NCI-H226 (cell line): ENCODE measurements around the gene SUGCT.

ENCODE experiments used
- DNase-seq: peaks from one replicate; pipeline ENCODE4 v3.0.0-alpha.2; 2015

The SUGCT gene

GRCh38 chr7:40542982-40543741 lies 408.4 kb downstream of the SUGCT start:
- DNase-seq: no peak

GRCh38 chr7:40544221-40544723 lies 409.5 kb downstream of the SUGCT start:
- no peak for DNase-seq

- DNase-seq: peak; percentile 22
Observed at GRCh38 chr7:40544871-40545303, 410.1 kb downstream of the SUGCT start.

GRCh38 chr7:40545739-40546138 lies 410.9 kb downstream of the SUGCT start:
- DNase-seq: no peak

GRCh38 chr7:40546616-40547501 lies 412.1 kb downstream of the SUGCT start:
- DNase-seq: no peak

GRCh38 chr7:40549372-40550039 lies 414.7 kb downstream of the SUGCT start:
- DNase-seq: no peak

GRCh38 chr7:40551685-40552576 lies 417.1 kb downstream of the SUGCT start:
- peak; percentile 91 for DNase-seq

- DNase-seq: no peak
Observed at GRCh38 chr7:40560672-40561071, 425.9 kb downstream of the SUGCT start.

- DNase-seq: no peak
Observed at GRCh38 chr7:40566879-40567278, 432.1 kb downstream of the SUGCT start.

GRCh38 chr7:40569326-40569725 lies 434.5 kb downstream of the SUGCT start:
- DNase-seq: no peak

GRCh38 chr7:40570223-40570622 lies 435.4 kb downstream of the SUGCT start:
- DNase-seq: no peak

- DNase-seq: peak; percentile 62
Observed at GRCh38 chr7:40571796-40572195, 437.0 kb downstream of the SUGCT start.

- DNase-seq: no peak
Observed at GRCh38 chr7:40572810-40573465, 438.1 kb downstream of the SUGCT start.

GRCh38 chr7:40579401-40579800 lies 444.6 kb downstream of the SUGCT start:
- no peak for DNase-seq

GRCh38 chr7:40580776-40581175 lies 446.0 kb downstream of the SUGCT start:
- no peak for DNase-seq

GRCh38 chr7:40582539-40582938 lies 447.7 kb downstream of the SUGCT start:
- DNase-seq: no peak

GRCh38 chr7:40583667-40584444 lies 449.1 kb downstream of the SUGCT start:
- DNase-seq: no peak

- DNase-seq: peak; percentile 27
Observed at GRCh38 chr7:40584667-40585433, 450.0 kb downstream of the SUGCT start.

- peak; percentile 74 for DNase-seq
Observed at GRCh38 chr7:40586197-40586596, 451.4 kb downstream of the SUGCT start.

- no peak for DNase-seq
Observed at GRCh38 chr7:40587419-40587818, 452.6 kb downstream of the SUGCT start.
